ENCODE measurements around the gene OGDH.

OGDH gene

GRCh38 chr7:44643206-44643605 lies 36.8 kb downstream of the OGDH start:
- no peak for DNase-seq

- DNase-seq, result no peak
Observed at GRCh38 chr7:44645254-44645653, 38.8 kb downstream of the OGDH start.

- DNase-seq, result no peak
Observed at GRCh38 chr7:44645696-44646095, 39.3 kb downstream of the OGDH start.

- DNase-seq, result no peak
Observed at GRCh38 chr7:44646176-44646920, 39.9 kb downstream of the OGDH start.

GRCh38 chr7:44646921-44647636 lies 40.7 kb downstream of the OGDH start:
- DNase-seq, result no peak

- DNase-seq, result no peak
Observed at GRCh38 chr7:44647981-44648714, 41.7 kb downstream of the OGDH start.

- DNase-seq, result no peak
Observed at GRCh38 chr7:44650242-44650641, 43.8 kb downstream of the OGDH start.

GRCh38 chr7:44650772-44651171 lies 44.3 kb downstream of the OGDH start:
- no peak for DNase-seq

- DNase-seq, result no peak
Observed at GRCh38 chr7:44652535-44652934, 46.1 kb downstream of the OGDH start.

- DNase-seq, result no peak
Observed at GRCh38 chr7:44654255-44654796, 47.9 kb downstream of the OGDH start.

GRCh38 chr7:44655341-44655740 lies 48.9 kb downstream of the OGDH start:
- DNase-seq, result no peak

- DNase-seq, result no peak
Observed at GRCh38 chr7:44658979-44659378, 52.6 kb downstream of the OGDH start.

- no peak for DNase-seq
Observed at GRCh38 chr7:44661233-44661632, 54.8 kb downstream of the OGDH start.

GRCh38 chr7:44664780-44665461 lies 58.5 kb downstream of the OGDH start:
- no peak for DNase-seq

GRCh38 chr7:44665531-44666213 lies 59.2 kb downstream of the OGDH start:
- no peak for DNase-seq

GRCh38 chr7:44666566-44666965 lies 60.1 kb downstream of the OGDH start:
- DNase-seq, result no peak

GRCh38 chr7:44667190-44667589 lies 60.8 kb downstream of the OGDH start:
- no peak for DNase-seq

- no peak for DNase-seq
Observed at GRCh38 chr7:44671069-44671468, 64.6 kb downstream of the OGDH start.

- DNase-seq, result no peak
Observed at GRCh38 chr7:44673324-44673723, 66.9 kb downstream of the OGDH start.

GRCh38 chr7:44673771-44674170 lies 67.3 kb downstream of the OGDH start:
- DNase-seq, result no peak

GRCh38 chr7:44674381-44674780 lies 68.0 kb downstream of the OGDH start:
- no peak for DNase-seq

GRCh38 chr7:44676776-44677175 lies 70.3 kb downstream of the OGDH start:
- DNase-seq, result no peak

All from SHP77 treated with DMSO at 0.1 percent for 48 hours (cell line).